NCI-H128 (cell line): Measurements from ENCODE around the gene CYP2C19.
"Not testable (repeated sequence)": the region's sequence is repeated elsewhere in the genome, so short reads cannot be mapped to it uniquely, and the experiment has no call there.

Experiments
- DNase-seq: peaks from one replicate; lab custom pipeline; 2025; ENCODE audit not compliant: unreplicated experiment; lab: John Stamatoyannopoulos, UW

CYP2C19 gene

DNA sequence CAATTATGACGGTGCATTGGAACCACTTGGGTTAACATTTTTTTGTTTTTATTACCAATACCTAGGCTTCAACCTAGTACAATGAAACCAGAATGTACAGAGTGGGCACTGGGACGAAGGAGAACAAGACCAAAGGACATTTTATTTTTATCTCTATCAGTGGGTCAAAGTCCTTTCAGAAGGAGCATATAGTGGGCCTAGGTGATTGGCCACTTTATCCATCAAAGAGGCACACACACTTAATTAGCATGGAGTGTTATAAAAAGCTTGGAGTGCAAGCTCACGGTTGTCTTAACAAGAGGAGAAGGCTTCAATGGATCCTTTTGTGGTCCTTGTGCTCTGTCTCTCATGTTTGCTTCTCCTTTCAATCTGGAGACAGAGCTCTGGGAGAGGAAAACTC is at the start of gene CYP2C19:
Gene CYP2C19, plus strand, starts transcription at position 289 of the 400 bp plus-strand sequence. Its CDS starts 25 bp downstream, at position 314.
- DNase-seq = no peak

DNA sequence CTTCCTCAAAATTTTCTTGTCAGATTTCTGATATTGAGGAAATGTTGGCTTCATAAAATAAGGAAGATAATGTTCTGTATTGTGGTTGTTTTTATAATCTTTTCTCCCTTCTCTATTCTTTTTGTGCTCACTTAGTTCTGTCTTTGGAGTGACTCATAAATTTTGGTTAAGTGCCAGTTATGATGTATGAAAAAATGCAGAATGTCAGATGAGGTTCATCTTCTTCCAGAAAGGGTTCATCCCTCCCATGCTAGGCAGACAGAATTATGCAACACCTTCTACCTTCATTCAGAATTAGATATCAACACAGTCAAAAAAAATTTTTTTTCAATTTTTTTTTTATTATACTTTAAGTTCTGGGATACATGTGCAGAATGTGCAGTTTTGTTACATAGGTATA is 36.6 kb upstream of the CYP2C19 start:
- no peak for DNase-seq

DNA sequence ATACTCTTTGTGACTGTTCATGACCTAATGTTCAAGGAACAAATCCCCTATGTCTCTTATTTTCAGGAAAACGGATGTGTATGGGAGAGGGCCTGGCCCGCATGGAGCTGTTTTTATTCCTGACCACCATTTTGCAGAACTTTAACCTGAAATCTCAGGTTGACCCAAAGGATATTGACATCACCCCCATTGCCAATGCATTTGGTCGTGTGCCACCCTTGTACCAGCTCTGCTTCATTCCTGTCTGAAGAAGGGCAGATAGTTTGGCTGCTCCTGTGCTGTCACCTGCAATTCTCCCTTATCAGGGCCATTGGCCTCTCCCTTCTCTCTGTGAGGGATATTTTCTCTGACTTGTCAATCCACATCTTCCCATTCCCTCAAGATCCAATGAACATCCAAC is 27.3 kb upstream of the CYP2C19 start:
- no peak for DNase-seq

DNA sequence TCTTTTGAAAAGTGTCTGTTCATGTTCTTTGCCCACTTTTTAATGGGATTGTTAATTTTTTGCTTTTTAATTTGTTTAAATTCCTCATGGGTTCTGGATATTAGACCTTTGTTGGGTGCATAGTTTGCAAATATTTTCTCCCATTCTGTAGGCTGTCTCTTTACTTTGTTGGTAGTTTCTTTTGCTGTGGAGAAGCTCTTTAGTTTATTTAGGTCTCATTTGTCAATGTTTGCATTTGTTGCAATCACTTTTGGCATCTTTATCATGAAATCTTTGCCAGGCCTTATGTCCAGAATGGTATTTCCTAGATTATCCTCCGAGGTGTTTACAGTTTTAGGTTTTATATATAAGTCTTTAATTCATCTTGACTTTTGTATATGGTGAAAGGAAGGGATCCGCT is 23.9 kb upstream of the CYP2C19 start:
- no peak for DNase-seq

DNA sequence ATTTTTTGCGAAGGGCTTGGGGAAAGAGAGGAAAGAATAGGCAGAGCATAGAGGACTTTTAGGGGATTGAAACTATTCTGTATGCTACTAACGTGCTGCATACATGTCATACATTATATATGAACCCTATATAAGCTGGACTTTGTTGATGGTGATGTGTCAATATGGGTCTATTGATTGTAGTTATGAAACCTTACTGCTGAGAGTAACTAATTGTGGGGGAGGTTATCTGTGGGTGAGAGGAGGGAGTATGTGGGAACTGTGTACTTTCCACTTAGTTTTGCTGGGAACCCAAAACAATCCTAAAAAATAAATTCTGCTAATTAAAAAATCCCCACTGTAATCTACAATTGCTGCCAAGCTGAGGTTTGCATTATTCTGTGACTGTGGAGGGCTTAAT is 15.3 kb upstream of the CYP2C19 start:
- no peak for DNase-seq

DNA sequence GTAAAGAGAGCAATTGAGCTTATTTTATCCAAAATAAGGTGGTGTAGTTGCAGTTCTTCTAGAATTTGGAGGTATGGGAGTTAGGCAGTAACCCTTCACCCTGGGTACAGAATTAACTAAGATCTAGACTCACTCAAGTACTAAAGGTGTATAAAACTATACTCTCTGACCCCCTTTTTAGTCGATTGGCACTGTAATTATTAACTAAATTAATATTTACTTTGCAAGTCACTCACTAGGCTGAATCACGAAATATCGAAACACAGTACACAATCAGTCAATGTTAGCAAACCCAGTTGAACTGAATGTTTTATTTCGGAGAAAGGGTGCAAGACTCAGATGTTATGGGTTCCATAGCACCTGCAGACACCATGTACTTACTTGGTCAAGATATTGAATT is 14.6 kb upstream of the CYP2C19 start:
- DNase-seq = no peak

DNA sequence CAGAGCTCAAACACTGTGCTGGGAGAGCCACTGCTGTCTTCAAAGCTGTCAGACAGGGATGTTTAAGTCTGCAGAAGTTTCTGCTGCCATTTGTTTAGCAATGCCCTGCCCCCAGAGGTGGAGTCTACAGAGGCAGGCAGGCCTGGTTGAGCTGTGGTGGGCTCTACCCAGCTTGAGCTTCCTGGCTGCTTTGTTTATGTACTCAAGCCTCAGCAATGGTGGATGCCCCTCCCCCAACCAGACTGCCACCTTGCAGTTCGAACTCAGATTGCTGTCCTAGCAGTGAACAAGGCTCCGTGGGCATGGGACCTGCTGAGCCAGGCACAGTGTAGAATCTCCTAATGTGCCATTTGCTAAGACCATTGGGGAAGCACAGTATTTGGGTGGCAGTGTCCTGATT is 4.6 kb upstream of the CYP2C19 start:
- DNase-seq = no peak

DNA sequence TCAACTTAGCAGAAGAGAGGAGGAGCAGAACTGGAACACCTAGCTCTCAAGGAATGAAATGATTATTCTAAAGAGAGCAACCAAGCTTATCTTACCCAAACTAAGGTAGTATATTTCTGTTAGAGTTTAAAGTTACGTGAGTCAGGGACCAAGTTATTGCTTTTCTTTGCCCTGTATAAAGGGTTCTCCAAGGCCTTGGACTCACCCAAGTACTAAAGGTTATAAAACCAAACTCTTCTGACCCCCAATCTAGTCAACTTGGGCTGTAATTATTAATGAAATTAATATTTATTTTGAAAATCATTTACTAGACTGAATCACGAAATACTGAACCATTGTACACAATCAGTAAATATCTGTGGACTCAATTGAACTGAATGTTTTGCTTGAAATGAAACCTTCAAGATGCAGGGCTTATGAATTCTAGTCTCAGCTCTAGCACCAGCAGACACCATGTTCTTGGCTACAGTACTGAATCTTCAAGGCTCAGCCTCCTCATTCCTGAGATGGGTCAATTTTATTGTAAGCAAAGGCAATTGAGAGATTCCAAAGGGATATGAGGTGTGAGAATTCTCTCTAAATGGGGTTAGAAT is 1.8 kb upstream of the CYP2C19 start:
- DNase-seq = no peak

DNA sequence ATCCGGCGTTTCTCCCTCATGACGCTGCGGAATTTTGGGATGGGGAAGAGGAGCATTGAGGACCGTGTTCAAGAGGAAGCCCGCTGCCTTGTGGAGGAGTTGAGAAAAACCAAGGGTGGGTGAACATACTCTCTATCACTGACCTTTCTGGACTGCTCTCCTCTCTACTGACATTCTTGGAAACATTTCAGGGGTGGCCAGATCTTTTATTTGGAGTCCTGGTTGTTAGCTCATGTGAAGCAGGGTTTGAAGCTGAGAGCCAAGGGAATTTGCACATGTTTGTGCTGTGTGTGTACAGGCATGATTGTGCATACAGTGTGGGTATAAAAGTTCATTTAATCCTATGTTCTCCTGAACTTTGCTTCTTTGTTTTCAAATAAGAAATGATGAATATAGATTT is 12.9 kb downstream of the CYP2C19 start:
- not testable (repeated sequence) for DNase-seq

DNA sequence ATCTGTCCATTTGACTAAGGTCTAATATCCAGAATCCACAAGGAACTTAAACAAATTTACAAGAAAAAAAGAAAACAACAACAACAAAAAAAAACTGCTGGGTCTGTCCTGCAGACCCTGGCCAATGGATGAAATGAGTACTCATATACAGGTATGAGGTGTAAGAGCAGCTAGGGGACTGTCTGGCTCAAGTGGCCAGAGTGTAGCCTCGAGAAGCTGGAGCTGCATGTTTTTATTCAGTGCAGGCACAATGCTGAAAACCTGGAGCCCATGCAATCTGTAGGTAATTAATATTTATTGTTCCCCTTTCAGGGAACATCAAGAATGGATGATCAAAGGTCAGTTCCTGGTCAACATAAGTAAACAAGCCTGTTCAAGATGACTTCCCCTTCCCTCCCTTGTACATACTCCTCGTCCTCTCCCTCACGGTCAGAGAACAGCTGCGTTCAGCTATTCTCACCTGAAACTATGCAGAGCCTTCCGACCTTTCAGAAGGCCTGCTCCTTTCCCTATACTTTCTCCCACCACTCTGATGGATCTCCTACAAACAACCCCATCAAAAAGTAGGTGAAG is 15.5 kb downstream of the CYP2C19 start:
- no peak for DNase-seq

DNA sequence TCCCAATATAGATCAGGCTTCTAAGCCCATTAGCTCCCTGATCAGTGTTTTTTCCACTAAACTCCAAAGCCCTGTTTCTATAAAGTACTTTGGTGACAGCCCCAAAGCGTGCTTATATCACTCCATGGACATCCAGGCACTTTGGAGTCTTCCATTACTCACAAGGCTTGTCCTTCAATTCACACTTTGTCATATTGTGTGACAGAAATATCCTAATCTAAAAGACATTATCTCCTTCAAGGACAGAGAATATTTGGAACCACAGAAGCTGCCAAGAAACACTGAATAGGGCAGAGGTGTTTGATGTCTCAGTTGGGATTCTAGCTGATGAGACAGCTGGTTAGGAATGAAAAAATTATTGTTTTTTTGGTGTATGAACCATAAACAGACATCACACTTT is 18.4 kb downstream of the CYP2C19 start:
- no peak for DNase-seq

DNA sequence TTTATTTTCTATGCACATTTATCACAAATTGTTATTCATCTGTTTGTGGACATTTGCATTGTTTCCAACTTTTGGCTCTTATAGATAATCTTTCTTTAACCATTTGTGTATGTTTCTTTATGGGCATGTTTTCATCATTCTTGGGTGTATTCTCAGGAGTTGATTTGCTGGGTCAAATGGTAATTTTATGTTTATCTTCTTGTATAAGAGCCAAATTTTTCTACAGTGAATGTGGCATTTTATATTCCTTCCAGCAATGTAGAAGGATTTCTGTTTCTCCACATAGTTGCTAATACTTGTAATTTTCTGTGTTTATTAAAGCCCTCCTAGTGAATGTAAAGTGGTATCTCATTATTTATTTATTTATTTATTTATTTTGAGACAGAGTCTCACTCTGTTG is 21.8 kb downstream of the CYP2C19 start:
- DNase-seq = no peak

DNA sequence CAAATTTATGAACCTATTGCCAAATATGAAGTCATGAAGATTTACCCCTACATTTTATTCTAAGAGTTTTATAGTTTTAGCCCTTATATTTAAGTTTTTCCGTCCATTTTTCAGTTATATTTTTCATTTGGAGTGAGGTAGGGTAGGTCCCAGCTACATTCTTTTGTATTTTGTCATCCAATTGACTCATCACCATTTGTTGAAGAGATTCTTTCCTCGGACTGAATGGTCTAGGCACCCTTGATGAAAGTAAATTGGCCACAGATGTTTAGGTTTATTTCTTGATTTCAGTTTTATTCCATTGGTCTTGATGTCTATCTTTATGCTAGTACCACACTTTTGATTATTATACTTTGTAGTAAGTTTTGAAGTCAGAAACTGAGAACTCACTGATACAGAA is 22.7 kb downstream of the CYP2C19 start:
- DNase-seq = no peak

DNA sequence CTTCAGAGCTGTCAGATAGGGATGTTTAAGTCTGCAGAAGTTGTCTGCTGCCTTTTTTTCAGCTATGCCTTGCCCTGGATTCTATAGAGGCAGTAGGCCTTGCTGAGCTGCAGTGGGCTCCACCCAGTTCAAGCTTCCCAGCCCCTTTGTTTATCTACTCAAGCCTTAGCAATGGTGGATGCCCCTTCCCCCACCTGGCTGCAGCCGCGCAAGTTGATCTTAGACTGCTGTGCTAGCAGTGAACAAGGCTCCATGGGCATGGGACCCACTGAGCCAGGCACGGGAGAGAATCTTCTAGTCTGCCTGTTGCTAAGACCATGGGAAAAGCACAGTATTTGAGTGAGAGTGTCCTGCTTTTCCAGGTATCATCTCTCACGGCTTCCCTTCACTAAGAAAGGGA is 38.1 kb downstream of the CYP2C19 start:
- not testable (repeated sequence) for DNase-seq

DNA sequence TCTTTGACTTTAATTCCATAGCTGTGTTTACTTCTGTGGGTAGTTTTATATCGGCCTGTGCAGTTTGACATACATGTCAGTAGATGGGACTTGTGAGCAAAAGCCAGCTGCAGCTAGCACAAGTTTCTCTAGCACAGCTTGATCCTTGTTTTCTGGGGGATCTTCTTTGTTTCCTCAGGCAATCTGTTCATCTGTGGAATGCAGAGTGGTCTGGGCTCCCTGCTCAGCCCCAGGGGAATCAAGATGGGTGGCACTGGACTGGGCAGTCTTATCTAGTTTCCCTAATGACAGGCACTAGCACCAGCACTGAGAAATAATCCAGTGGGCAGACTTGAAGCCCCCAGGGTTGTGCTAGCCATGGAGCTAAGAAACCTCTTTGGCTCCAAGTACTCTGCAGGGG is 40.8 kb downstream of the CYP2C19 start:
- no peak for DNase-seq

DNA sequence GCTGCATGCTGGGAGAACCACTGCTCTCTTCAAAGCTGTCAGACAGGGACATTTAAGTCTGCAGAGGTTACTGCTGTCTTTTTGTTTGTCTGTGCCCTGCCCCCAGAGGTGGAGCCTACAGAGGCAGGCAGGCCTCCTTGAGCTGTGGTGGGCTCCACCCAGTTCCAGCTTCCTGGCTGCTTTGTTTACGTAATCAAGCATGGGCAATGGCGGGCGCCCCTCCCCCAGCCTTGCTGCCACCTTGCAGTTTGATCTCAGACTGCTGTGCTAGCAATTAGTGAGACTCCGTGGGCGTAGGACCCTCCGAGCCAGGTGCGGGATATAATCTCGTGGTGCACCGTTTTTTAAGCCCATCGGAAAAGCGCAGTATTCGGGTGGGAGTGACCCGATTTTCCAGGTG is 67.5 kb downstream of the CYP2C19 start:
- not testable (repeated sequence) for DNase-seq

DNA sequence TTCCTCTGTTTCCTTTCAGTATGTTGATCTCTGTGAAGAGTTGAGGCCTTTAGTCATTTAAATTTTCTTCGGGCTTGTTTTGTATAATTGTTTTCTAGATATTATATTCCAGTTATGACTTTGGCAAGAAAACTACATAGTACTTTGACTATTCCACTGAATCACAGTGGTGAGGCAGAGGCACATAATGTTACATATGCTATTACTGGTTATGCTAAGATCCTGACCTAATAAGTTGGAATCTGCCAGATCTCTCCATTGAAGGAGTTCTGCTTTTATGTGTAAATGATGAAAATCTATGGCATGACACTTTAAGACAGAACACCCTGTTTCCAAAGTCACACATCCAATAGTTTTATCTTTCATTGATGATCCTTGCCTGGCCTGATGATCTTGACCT is 83.7 kb downstream of the CYP2C19 start:
- no peak for DNase-seq

DNA sequence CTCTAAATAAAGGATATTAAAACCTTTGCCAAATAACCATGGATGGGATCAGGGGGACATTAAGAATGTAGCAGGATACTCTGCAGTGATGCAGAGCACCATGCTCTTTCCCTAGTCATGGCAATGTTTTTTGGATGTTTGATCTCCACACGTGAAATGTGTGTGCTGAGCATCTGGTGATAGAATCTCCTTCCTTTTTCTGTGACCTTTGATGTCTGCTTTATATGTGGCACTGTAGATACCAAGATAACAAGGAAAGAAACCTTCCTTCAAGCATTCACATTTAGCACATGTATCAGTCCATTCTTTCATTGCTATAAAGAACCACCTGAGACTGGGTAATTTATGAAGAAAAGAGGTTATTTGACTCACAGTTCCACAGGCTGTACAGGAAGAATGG is 88.3 kb downstream of the CYP2C19 start:
- no peak for DNase-seq

DNA sequence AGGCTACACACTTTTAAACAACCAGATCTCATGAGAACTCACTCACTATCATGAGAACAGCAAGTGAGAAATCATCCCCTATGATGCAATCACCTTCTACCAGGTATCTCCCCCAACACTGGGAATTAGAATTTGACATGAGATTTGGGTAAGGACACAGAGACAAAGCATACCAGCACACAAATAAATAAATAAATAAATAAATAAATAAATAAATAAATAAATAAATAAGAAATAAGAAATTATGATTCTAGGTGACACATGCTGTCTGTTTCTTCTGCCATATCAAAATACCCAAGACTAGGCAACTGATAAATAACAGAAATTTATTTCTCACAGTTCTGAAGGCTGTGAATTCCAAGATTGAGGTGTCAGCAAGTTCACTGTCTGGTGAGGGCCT is 88.8 kb downstream of the CYP2C19 start:
- no peak for DNase-seq

DNA sequence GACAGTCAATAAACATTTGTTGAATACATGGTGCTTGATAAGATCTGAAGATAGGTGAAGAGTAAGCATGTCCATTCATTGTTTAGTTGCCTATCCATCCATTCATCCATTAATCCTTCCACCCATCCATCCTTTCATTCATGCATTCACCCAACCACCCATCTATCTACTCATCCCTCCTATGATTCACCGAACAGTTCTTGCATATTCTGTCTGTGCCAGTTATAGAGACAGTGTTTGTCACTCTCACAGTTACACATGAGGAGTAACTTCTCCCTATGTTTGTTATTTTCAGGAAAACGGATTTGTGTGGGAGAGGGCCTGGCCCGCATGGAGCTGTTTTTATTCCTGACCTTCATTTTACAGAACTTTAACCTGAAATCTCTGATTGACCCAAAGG is 90.0 kb downstream of the CYP2C19 start:
- no peak for DNase-seq

DNA sequence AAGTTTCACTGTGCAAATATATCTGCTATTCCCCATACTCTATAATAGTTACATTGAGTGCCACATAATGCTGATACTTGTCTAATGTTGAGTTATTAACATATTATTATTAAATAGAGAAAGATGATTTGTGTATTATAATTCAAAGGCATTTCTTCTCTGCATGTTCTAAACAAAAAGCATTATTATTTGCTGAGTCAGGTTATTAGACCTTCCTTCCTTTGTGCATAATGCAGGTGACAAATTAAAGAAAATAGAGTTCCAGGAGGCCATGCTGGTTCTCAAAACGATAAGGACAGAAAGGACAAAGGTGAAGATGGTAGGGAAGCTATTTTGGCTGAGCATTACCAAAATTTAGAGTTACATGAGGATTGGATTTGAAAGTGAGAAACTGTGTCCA is 90.6 kb downstream of the CYP2C19 start:
- no peak for DNase-seq

DNA sequence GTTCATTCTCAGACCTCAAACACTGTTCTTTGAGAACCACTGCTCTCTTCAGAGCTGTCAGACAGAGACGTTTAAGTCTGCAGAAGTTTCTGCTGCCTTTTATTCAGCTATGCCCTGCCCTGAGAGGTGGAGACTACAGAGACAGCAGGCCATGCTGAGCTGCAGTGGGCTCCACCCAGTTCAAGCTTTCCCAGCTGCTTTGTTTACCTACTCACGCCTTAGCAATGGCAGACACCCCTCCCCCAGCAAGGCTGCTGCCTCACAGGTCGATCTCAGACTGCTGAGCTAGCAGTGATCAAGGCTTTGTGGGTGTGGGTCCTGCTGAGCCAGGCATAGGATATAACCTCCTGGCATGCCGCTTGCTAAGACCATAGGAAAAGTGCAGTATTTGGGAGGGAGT is 95.5 kb downstream of the CYP2C19 start:
- no peak for DNase-seq

DNA sequence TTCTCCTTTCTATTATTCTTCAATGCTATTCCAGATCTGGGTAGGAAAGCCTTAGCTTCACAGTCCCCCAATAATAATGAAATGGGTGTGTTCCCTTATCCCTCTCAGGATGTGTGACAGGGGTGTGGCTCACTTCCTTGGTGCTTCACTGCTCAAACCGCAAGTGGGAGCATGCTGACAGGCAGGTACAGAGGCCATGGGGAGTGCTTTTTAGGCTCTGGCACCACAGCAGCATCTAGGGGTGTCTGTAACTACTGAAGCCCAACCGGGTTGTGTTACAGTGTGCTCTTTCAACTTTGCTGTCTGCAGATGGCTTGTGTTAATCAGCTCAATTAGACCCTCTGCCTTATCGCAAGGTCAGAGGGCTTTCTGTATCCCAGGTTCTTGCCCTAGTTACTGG is 96.6 kb downstream of the CYP2C19 start:
- DNase-seq = no peak
